Tibial artery (tissue), 4 donors: ENCODE data around the gene AP2S1.

Experiments used
- DNase-seq, 2 donors: peaks; one replicate each; pipeline ENCODE4 v3.0.0-alpha.2; 2019
- H3K27ac ChIP-seq, 2 donors: fragments of 200-600 bp; sonication (generic) in 1 of 2; 1 replicate in 1 of 2; 2 replicates in 1 of 2; pipeline ENCODE4 v1.5.1; 2018 to 2019; ENCODE audit warnings: mild to moderate bottlenecking in 1 of 2
- H3K27me3 ChIP-seq, 2 donors: fragments of 200-600 bp; sonication (generic) in 1 of 2; one replicate each; pipeline versions ENCODE4 v1.5.1 to v1.6.0; 2016 to 2019
- H3K36me3 ChIP-seq, 3 donors: fragments of 200-600 bp; sonication (generic) in 2 of 3; one replicate each; pipeline ENCODE4 v1.5.1; 2016 to 2019; ENCODE audit warnings: mild to moderate bottlenecking in 2 of 3
- H3K4me1 ChIP-seq, 4 donors: fragments of 200-600 bp; sonication (generic) in 2 of 4; 1 replicate in 3 of 4; 2 replicates in 1 of 4; pipeline ENCODE4 v1.5.1; 2016 to 2019
- H3K4me3 ChIP-seq, 2 donors: fragments of 200-600 bp; sonication (generic) in 1 of 2; 1 replicate in 1 of 2; 2 replicates in 1 of 2; pipeline ENCODE4 v1.5.1; 2018 to 2019; ENCODE audit warnings: mild to moderate bottlenecking in 2 of 2
- H3K9me3 ChIP-seq, 3 donors: fragments of 200-600 bp; sonication (generic) in 1 of 3; one replicate each; pipeline ENCODE4 v1.5.1; 2016 to 2019
- intact Hi-C: fragments of 100-400 bp; cut with DNase I; formaldehyde crosslinking; loops from one replicate; pipeline ENCODE4 v1.15.0; 2023; ENCODE audit warnings: low total_unique reads
- TF ChIP-seq, protein P1 (sequence below), 2 experiments: fragments of 200-600 bp in 1 of 2; fragments of 450-650 bp in 1 of 2; IDR thresholded peaks; one replicate each; pipeline ENCODE4 v1.5.1; 2017 to 2019; ENCODE audit warnings: antibody characterized with exemption in 2 of 2, mild to moderate bottlenecking in 1 of 2, moderate library complexity in 1 of 2

The AP2S1 gene

GRCh38 chr19:46852830-46853229, 2.2 kb upstream of the AP2S1 start:
- Histone ChIP-seq H3K4me1 (peaks cover 0 to 37% (median 25%) of the 10 kb centered on the region in 4 donors), H3K36me3 (peaks cover 0 to 1% (median under 1%) of the 10 kb centered on the region in 3 donors), H3K27ac (no peak overlapping the region), H3K27me3 (no peaks in the 10 kb centered on the region), H3K9me3 (no peaks in the 10 kb centered on the region), H3K4me3 (no peak overlapping the region)
- intact Hi-C loops, result no loop called here
- TF ChIP-seq, protein P1, sequence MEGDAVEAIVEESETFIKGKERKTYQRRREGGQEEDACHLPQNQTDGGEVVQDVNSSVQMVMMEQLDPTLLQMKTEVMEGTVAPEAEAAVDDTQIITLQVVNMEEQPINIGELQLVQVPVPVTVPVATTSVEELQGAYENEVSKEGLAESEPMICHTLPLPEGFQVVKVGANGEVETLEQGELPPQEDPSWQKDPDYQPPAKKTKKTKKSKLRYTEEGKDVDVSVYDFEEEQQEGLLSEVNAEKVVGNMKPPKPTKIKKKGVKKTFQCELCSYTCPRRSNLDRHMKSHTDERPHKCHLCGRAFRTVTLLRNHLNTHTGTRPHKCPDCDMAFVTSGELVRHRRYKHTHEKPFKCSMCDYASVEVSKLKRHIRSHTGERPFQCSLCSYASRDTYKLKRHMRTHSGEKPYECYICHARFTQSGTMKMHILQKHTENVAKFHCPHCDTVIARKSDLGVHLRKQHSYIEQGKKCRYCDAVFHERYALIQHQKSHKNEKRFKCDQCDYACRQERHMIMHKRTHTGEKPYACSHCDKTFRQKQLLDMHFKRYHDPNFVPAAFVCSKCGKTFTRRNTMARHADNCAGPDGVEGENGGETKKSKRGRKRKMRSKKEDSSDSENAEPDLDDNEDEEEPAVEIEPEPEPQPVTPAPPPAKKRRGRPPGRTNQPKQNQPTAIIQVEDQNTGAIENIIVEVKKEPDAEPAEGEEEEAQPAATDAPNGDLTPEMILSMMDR (IDR thresholded peaks at IDR 0.05), result no peak
- DNase-seq, result no peak

GRCh38 chr19:46849610-46850009, 1.0 kb downstream of the AP2S1 start:
- Histone ChIP-seq H3K27me3 (no peaks in the 10 kb centered on the region), H3K27ac (peak overlapping the region; percentile 85 to 97), H3K36me3 (peaks cover 10 to 18% (median 12%) of the 10 kb centered on the region in 3 donors), H3K9me3 (no peaks in the 10 kb centered on the region), H3K4me1 (peaks cover 0 to 21% (median 12%) of the 10 kb centered on the region in 4 donors), H3K4me3 (peak overlapping the region; percentile 83 to 93)
- peak in 1 of 2 donors; percentile 55 for DNase-seq
- TF ChIP-seq, protein P1 (IDR thresholded peaks at IDR 0.05), result no peak
- intact Hi-C loops, result no loop called here

GRCh38 chr19:46848389-46848788, 2.3 kb downstream of the AP2S1 start:
- Histone ChIP-seq H3K9me3 (no peaks in the 10 kb centered on the region), H3K4me1 (peaks cover 0 to 21% (median 12%) of the 10 kb centered on the region in 4 donors), H3K36me3 (peaks cover 22 to 30% (median 24%) of the 10 kb centered on the region in 3 donors), H3K27me3 (no peaks in the 10 kb centered on the region), H3K4me3 (no peak overlapping the region), H3K27ac (peak overlapping the region; percentile 85 to 97)
- intact Hi-C loops, result no loop called here
- TF ChIP-seq, protein P1 (IDR thresholded peaks at IDR 0.05), result no peak
- DNase-seq, result no peak

- Histone ChIP-seq H3K9me3 (no peaks in the 10 kb centered on the region), H3K27ac (no peak overlapping the region), H3K4me3 (no peak overlapping the region), H3K27me3 (no peaks in the 10 kb centered on the region), H3K4me1 (peaks cover 0 to 24% (median 12%) of the 10 kb centered on the region in 4 donors), H3K36me3 (peaks cover 22 to 39% (median 31%) of the 10 kb centered on the region in 3 donors)
- DNase-seq, result peak in 1 of 2 donors; percentile 44
- intact Hi-C loops, result no loop called here
- TF ChIP-seq, protein P1 (IDR thresholded peaks at IDR 0.05), result no peak
Measured at GRCh38 chr19:46847528-46847927, 3.1 kb downstream of the AP2S1 start.

- intact Hi-C loops, result no loop called here
- H3K4me1 ChIP-seq, result peaks cover 0 to 39% (median 23%) of the 10 kb centered on the region in 4 donors
- H3K36me3 ChIP-seq, result peaks cover 22 to 54% (median 34%) of the 10 kb centered on the region in 3 donors
Measured at GRCh38 chr19:46845959-46846459, 4.6 kb downstream of the AP2S1 start.

More at GRCh38 chr19:46845959-46846459, 4.6 kb downstream of the AP2S1 start:
- H3K4me3 ChIP-seq, result no peak overlapping the region
- no peaks in the 10 kb centered on the region for H3K9me3 ChIP-seq
- H3K27ac ChIP-seq, result no peak overlapping the region
- no peak for DNase-seq
- TF ChIP-seq, protein P1 (IDR thresholded peaks at IDR 0.05), result no peak
- H3K27me3 ChIP-seq, result no peaks in the 10 kb centered on the region
